ENCODE measurements around the gene RTF1. TPM values are rescaled to one million over a fixed set of nuclear protein-coding genes. Genes with fewer than 3 reads are reported as not detected.

The RTF1 gene
- total RNA-seq, 1 donor from 2014 or later: 27.9 TPM

DNA sequence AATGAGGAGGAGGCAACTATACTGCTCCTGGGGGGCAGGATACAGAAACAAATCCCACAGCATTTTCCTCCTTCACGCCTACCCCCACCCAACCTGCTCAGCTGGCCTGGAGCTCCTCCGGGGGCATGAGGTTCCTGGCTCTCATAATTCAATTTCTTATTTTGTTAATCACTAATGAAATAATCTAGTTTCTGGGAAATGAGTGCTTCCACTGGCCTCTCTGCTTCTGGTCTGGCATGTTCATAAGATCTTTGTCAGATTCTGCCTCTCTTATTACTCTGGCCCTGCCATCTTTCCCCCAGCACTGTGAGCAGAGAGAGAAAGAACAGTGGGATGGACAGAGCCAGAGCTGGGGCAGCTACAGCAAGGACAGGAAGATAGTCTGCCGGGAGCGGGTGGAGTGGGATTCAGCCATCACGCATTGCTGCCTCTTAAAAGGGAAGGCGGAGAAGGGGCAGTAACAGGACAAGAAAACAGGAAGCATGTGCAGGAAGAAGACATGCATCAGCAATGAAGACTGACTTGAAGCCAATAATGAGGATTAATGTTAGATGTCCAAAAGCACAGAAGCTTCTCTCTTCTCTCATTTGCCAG lies 113.6 kb downstream of the RTF1 start:
- DNase-seq (ENCODE audit: low read depth): no peak
- H3K36me3 ChIP-seq (ENCODE audit: control insufficient read depth, insufficient read depth, low read length): peaks cover 3% of the 10 kb centered on the region
- no peaks in the 10 kb centered on the region for H3K27me3 ChIP-seq (ENCODE audit: control insufficient read depth, insufficient read depth, low read length)
- H3K4me3 ChIP-seq (ENCODE audit: low read depth, low read length): no peak overlapping the region
- TF ChIP-seq, protein P1, sequence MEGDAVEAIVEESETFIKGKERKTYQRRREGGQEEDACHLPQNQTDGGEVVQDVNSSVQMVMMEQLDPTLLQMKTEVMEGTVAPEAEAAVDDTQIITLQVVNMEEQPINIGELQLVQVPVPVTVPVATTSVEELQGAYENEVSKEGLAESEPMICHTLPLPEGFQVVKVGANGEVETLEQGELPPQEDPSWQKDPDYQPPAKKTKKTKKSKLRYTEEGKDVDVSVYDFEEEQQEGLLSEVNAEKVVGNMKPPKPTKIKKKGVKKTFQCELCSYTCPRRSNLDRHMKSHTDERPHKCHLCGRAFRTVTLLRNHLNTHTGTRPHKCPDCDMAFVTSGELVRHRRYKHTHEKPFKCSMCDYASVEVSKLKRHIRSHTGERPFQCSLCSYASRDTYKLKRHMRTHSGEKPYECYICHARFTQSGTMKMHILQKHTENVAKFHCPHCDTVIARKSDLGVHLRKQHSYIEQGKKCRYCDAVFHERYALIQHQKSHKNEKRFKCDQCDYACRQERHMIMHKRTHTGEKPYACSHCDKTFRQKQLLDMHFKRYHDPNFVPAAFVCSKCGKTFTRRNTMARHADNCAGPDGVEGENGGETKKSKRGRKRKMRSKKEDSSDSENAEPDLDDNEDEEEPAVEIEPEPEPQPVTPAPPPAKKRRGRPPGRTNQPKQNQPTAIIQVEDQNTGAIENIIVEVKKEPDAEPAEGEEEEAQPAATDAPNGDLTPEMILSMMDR (IDR thresholded peaks at IDR 0.05; ENCODE audit: insufficient read depth, low read length, poor library complexity, severe bottlenecking): no peak

Other genes starting within 250 kb of the RTF1 start
- 0.17 TPM in 1 of 2 replicates, not detected in the other for gene EXD1, start 186.3 kb upstream of the RTF1 start, total RNA-seq
- 127 and 156 TPM in 2 replicates for gene CHP1, start 185.8 kb upstream of the RTF1 start, total RNA-seq
- gene OIP5, start 84.5 kb upstream of the RTF1 start, total RNA-seq: 2.7 and 4.4 TPM in 2 replicates
- 15.1 and 21.3 TPM in 2 replicates for gene NUSAP1, start 84.2 kb upstream of the RTF1 start, total RNA-seq
- gene NDUFAF1, start 14.6 kb upstream of the RTF1 start, total RNA-seq: 18.2 and 27.3 TPM in 2 replicates
- 115 and 117 TPM in 2 replicates for gene ITPKA, start 76.8 kb downstream of the RTF1 start, total RNA-seq
- 7.9 and 11.5 TPM in 2 replicates for gene LTK, start 96.7 kb downstream of the RTF1 start, total RNA-seq
- 30.8 and 48.9 TPM in 2 replicates for gene RPAP1, start 127.2 kb downstream of the RTF1 start, total RNA-seq
- 5.2 and 10.7 TPM in 2 replicates for gene TYRO3, start 142.1 kb downstream of the RTF1 start, total RNA-seq
- gene MGA, start 243.3 kb downstream of the RTF1 start, total RNA-seq: 39.6 and 43.1 TPM in 2 replicates